ENCODE results near the gene SNAPIN. TPM values are rescaled to one million over a fixed set of nuclear protein-coding genes. Genes with fewer than 3 reads are reported as not detected.
A peak's percentile ranks its signal among the peaks of the same experiment; 100 is the strongest.

The SNAPIN gene
- total and polyA plus RNA-seq, 9 of the 15 experiments (the other 6 are each of a cell fraction or from before 2014, with no cell fraction given): 11.2 to 43.9 (median 32.3) TPM

DNA sequence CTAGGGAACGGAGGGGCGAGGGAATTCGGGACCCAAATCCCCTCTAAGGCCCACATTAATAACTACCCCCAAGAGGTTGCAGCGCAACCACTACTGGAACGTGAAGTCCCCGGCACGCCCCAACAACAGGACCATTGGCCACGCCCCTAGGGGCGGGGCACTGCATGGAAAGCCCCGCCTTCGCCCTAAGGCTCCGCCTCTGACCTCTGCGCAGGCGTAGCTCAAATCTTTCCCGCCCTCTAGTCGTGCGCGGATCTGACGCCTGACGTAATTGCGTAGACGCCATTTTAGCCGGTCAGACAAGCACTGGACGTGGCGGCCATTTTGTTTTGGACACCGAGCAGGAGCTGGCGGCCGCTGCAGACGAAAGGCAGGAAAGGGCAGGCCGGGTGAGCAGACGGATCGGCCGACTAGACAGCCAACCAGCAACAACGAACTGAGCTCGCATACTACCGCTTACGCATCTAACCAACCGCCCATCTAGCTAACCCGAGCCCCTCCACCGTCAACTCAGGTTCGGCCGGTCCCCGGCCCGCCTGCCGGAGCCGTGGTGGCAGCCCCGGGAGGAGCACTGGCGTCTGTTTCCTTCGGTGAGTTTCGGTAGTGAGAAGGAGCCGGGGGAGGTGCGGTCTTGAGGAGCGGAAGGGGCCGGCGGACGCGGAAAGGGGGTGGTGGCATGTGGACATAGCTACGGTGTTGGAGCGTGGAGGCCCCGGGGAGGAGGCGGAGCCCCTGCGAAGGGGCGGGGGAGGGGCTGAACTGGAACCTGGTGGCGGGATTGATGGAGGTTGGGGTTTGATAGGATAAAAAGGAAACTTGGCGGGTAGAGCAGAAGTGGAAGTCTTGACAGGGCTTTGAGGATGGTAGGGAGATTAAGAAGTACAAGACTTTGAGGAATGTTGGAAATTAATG lies 24.5 kb upstream of the SNAPIN start, which contains the start of gene CHTOP (continued):
- TF ChIP-seq, protein P1, sequence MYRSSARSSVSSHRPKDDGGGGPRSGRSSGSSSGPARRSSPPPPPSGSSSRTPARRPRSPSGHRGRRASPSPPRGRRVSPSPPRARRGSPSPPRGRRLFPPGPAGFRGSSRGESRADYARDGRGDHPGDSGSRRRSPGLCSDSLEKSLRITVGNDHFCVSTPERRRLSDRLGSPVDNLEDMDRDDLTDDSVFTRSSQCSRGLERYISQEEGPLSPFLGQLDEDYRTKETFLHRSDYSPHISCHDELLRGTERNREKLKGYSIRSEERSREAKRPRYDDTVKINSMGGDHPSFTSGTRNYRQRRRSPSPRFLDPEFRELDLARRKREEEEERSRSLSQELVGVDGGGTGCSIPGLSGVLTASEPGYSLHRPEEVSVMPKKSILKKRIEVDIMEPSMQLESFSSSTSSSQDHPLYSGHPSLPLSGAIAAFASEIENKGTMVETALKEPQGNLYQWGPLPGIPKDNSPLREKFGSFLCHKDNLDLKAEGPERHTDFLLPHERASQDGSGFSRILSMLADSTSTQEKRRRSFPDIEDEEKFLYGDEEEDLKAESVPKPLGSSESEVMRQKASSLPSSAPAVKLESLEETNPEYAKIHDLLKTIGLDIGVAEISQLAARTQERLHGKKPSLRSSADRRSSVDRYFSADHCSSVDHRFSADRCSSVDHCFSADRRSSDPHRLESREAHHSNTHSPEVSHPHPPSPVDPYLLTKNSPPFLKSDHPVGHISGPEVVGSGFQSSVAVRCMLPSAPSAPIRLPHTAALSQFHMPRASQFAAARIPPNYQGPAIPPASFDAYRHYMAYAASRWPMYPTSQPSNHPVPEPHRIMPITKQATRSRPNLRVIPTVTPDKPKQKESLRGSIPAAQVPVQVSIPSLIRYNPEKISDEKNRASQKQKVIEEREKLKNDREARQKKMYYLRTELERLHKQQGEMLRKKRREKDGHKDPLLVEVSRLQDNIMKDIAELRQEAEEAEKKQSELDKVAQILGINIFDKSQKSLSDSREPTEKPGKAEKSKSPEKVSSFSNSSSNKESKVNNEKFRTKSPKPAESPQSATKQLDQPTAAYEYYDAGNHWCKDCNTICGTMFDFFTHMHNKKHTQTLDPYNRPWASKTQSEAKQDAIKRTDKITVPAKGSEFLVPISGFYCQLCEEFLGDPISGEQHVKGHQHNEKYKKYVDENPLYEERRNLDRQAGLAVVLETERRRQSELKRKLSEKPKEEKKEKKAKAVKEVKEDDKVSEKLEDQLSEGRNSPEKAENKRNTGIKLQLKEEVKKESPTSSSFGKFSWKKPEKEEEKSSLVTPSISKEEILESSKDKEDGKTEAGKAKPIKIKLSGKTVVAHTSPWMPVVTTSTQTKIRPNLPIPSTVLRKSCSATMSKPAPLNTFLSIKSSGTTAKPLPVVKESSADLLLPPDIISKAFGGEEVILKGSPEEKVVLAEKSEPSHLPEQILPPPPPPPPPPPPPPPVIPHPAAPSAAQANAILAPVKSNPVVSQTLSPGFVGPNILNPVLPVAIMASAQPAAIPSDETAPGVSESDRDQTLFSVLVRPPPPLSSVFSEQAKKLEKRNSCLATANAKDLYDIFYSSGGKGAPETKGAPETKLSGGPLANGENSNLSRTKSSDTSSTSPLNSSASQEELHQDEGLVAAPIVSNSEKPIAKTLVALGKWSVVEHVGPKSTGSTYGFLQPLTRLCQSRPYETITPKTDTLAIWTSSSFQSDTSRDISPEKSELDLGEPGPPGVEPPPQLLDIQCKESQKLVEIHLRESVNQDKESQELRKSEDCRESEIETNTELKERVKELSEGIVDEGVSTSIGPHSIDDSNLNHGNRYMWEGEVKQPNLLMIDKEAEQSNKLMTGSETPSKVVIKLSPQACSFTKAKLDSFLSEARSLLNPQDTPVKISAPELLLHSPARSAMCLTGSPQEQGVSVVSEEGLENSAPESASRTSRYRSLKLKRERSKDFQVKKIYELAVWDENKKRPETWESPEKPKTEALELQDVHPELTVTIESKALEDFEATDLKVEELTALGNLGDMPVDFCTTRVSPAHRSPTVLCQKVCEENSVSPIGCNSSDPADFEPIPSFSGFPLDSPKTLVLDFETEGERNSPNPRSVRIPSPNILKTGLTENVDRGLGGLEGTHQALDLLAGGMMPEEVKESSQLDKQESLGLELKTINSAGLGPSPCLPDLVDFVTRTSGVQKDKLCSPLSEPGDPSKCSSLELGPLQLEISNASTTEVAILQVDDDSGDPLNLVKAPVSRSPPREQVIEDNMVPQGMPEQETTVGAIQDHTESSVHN (IDR thresholded peaks at IDR 0.05; ENCODE audit: borderline replicate concordance in 1 of 2, low read depth in 1 of 2): peak in 1 of 2 experiments; percentile 92; a peak in 2 of 4 replicates
- no peak for TF ChIP-seq IFI16 (CRISPR knock-in tag; IDR thresholded peaks at IDR 0.05)
- 0 out of 2 replicates have a peak, but pooled peaks have one; percentile 14 for TF ChIP-seq SMARCA4 (IDR thresholded peaks at IDR 0.05)
- TF ChIP-seq FOXK1 (CRISPR knock-in tag; IDR thresholded peaks at IDR 0.05; ENCODE audit: borderline replicate concordance): peak; percentile 95
- TF ChIP-seq ZNF76 (CRISPR knock-in tag; IDR thresholded peaks at IDR 0.05; ENCODE audit: borderline replicate concordance): no peak
- TF ChIP-seq BHLHE40 (IDR thresholded peaks at IDR 0.05; ENCODE audit: low read length): peak; percentile 72
- peak in 1 of 2 experiments; percentile 91; a peak in 2 of 4 replicates for TF ChIP-seq HDAC1 (IDR thresholded peaks at IDR 0.05)
- TF ChIP-seq, protein P2, sequence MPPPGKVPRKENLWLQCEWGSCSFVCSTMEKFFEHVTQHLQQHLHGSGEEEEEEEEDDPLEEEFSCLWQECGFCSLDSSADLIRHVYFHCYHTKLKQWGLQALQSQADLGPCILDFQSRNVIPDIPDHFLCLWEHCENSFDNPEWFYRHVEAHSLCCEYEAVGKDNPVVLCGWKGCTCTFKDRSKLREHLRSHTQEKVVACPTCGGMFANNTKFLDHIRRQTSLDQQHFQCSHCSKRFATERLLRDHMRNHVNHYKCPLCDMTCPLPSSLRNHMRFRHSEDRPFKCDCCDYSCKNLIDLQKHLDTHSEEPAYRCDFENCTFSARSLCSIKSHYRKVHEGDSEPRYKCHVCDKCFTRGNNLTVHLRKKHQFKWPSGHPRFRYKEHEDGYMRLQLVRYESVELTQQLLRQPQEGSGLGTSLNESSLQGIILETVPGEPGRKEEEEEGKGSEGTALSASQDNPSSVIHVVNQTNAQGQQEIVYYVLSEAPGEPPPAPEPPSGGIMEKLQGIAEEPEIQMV (tag; conservative IDR thresholded peaks at IDR 0.05; ENCODE audit: low read depth): peak; percentile 67
- TF ChIP-seq ZKSCAN3 (CRISPR knock-in tag; IDR thresholded peaks at IDR 0.05): no peak
- TF ChIP-seq, protein P3, sequence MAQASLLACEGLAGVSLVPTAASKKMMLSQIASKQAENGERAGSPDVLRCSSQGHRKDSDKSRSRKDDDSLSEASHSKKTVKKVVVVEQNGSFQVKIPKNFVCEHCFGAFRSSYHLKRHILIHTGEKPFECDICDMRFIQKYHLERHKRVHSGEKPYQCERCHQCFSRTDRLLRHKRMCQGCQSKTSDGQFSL (CRISPR knock-in tag; IDR thresholded peaks at IDR 0.05): peak; percentile 67; the same call in 1 of the 2 replicates
- TF ChIP-seq, protein P3 (tag; IDR thresholded peaks at IDR 0.05): no peak
- TF ChIP-seq POLR2B (IDR thresholded peaks at IDR 0.05; ENCODE audit: low read depth, partially characterized antibody): peak; percentile 95
- 0 out of 2 replicates have a peak, but pooled peaks have one; percentile 41 for TF ChIP-seq ZNF583 (CRISPR knock-in tag; IDR thresholded peaks at IDR 0.05)
- TF ChIP-seq POLR3A (IDR thresholded peaks at IDR 0.05; ENCODE audit: borderline replicate concordance, extremely low read depth, insufficient read depth, insufficient read length): no peak
- no peak for TF ChIP-seq ZNF764 (CRISPR knock-in tag; IDR thresholded peaks at IDR 0.05; ENCODE audit: low read depth)
- TF ChIP-seq GABPB1 (CRISPR knock-in tag; IDR thresholded peaks at IDR 0.05): peak; percentile 85
- peak; percentile 96 for TF ChIP-seq CREM (IDR thresholded peaks at IDR 0.05; ENCODE audit: low read depth)

Data from K562 (cell line).